Brain pericyte (primary cell): ENCODE data around the gene VRK1.

Experiments used
- DNase-seq: peaks from one replicate; pipeline ENCODE4 v3.0.0-alpha.2; 2012; ENCODE audit warnings: low read depth, low spot score

The VRK1 gene

DNA sequence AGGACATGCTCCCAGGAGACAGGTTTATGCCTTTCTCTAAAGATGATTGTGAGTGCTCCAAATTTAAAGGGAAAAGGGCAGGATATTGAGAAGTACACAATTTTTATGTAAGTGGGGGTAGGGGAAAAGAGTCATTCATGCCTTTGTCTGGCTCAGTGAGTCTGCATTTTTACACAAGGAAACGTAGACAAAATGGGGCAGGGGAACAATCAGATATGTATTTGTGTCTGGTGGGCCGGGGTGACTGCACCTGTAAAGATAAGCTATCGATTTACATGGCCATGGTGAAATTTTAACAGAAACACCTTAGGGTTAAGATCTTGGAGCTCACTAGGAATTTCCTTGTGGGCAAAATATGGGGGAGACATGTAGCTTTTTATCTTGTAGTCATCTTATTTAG lies 123.6 kb downstream of the VRK1 start:
- DNase-seq: no peak

DNA sequence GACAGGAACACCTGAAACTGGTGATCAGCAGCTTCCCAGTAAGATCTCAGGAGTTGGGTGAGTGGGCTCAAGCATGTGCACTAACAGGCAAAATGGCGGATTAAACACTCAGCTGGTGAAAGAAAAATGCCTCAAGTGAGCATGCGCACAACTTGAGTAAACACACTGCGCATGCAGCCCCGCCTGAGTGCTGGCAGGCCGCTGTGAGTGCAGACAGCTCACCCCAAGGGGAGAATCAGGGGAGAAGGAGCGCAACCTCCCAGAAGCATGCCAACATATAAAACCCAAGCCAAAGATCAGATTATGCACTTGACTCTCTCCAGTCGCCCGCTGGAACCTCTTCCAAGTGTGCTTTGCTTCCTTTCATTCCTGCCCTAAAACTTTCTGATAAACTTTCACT lies 125.8 kb downstream of the VRK1 start:
- DNase-seq: no peak

DNA sequence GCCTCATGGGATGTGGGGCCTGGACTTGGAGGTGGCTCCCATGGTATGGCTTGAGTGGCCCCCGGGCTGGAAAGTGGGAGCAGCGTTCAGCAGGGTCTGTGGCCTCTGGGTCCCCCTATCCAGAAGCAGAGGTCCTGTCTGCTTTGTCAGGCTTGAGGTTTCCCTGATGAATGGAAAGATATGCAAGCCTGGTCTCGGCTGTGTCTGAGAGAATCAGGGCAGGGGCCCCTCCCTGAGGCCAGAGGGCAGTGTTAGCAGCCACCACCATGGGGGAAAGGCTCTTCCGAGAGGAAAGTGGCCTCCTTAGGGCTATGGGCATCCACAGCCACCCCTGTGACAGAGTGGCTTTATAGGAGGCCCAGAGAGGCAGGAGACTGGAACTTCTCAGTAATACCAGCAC lies 128.2 kb downstream of the VRK1 start:
- no peak for DNase-seq

DNA sequence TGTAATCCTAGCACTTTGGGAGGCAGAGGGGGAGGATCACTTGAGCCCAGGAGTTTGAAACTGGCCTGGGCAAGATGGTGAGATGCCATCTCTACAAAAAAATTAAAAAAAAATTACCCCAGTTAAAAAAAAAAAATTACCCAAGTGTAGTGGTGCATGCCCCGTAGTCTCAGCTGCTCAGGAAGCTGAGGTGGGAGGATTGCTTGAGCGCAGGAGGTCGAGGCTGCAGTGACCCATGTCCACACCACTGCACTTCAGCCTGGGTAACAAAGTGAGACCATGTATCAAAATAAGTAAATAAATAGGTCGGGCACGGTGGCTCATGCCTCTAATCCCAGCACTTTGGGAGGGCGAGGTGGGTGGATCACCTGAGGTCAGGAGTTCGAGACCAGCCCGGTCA lies 128.8 kb downstream of the VRK1 start:
- DNase-seq: no peak

DNA sequence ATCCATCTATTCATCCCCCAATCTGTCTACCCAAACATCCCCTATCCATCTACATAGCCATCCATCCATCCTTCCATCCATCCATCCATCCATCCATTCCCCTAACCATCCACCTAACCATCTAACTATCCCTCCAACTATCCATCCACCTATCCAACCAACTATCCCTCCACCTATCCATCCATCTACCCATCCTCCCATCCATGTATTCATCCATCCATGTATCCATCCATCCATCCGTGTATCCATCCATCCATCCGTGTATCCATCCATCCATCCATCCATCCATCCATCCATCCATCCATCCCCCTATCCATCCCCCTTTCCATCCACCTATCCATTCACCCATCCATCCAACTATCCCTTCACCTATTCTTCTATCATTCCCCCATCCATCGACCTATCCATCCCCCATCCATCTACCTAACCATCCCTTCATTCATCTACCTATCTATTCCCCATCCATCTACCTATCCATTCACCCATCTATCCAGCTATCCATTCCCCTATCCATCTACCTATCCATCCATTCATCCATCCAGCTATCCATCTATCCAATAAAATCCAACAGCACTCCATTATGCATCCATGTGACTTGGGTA lies 131.7 kb downstream of the VRK1 start:
- no peak for DNase-seq

DNA sequence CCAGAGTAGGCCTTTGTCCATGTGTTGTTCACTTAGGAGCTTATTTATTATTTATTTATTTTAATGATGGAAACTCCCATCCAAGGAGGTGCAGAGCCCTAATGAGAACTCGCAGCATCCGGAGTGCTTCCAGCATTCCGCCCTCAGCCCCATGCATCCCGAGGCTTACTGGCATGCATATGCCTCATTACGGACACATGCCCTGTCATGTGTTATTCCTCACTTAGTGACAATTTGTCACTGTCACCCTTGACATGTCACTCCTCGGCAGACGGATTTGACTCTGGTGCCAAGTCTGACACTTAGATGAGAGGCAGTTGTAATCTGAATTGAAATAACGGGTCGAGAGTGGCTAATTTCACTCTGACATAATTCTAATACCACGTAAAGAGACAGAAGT lies 132.8 kb downstream of the VRK1 start:
- DNase-seq: no peak

DNA sequence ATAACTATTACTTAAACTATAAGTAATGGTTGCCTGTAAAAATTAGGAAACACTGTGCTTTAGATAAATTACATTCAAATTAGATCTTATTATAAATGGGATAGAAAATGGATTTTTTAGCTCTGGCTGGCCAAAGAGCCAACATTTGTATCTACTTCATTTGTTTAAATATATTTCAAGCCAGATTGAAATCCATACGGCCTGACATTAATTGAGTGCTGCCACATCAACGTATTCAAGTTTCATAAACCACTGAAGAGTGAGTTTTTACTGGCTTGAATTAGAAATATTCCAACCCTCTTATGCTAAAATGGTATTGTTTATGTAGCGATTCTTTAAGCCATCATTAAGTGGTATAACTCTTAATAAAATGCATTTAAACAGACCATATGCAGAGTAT lies 133.3 kb downstream of the VRK1 start:
- DNase-seq: no peak
